ENCODE data around the gene MMP7. TPM values are rescaled to one million over a fixed set of nuclear protein-coding genes. Genes with fewer than 3 reads are reported as not detected.

Gene MMP7, protein sequence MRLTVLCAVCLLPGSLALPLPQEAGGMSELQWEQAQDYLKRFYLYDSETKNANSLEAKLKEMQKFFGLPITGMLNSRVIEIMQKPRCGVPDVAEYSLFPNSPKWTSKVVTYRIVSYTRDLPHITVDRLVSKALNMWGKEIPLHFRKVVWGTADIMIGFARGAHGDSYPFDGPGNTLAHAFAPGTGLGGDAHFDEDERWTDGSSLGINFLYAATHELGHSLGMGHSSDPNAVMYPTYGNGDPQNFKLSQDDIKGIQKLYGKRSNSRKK
- total RNA-seq: 23.7 TPM

- peak; percentile 62 for ATAC-seq
Observed at GRCh38 chr11:102530558-102530957, at the start of gene MMP7. Gene MMP7 (minus strand): TSS chr11:102530747. CDS start chr11:102530700, 47 bp downstream.

GRCh38 chr11:102577723-102578122 lies 47.2 kb upstream of the MMP7 start:
- no peak for ATAC-seq

- ATAC-seq: no peak
Observed at GRCh38 chr11:102577182-102577581, 46.6 kb upstream of the MMP7 start.

GRCh38 chr11:102576350-102576749 lies 45.8 kb upstream of the MMP7 start:
- ATAC-seq: no peak

DNA sequence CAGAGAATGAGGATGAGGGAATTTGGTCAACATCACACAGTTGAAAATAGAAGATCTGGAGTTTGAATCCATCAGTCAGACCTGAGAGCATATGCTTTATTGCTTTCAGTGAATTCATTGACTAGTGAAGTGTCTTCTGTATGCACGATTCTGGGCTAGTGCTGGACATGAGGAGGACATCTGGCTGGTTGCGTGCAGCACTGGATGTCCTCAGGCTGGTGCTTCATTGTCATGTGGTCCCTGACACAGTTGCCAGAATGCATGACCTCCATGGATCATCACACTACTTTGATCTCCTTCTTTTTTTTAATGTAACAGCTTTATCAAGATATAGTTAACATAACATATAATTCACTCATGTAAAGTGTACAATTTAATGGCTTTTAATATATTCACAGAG lies 44.5 kb upstream of the MMP7 start:
- no peak for ATAC-seq

GRCh38 chr11:102573851-102574250 lies 43.3 kb upstream of the MMP7 start:
- ATAC-seq: peak; percentile 97

GRCh38 chr11:102572554-102573220 lies 42.1 kb upstream of the MMP7 start:
- ATAC-seq: no peak

- ATAC-seq: no peak
Observed at GRCh38 chr11:102568851-102569250, 38.3 kb upstream of the MMP7 start.

DNA sequence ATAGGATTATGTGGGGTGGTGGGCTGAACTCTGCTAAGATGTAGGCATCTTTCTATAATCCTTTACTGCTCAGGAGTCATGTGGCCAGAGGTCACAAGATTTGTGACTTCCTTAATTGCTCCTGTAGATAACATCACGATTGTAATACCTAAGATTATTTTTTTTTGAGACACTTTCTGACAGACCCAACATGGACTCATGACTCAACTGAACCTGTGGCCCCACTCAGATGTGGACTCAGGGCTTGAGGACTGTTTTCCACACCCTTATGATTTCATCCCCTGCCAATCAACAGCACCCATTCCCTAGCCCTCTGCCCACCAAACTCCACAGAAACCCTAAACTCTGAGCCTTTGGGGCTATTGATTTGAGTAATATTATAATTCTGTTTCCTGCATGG lies 35.6 kb upstream of the MMP7 start:
- ATAC-seq: no peak

GRCh38 chr11:102564110-102564509 lies 33.6 kb upstream of the MMP7 start:
- ATAC-seq: peak; percentile 95

GRCh38 chr11:102561636-102562035 lies 31.1 kb upstream of the MMP7 start:
- ATAC-seq: no peak

DNA sequence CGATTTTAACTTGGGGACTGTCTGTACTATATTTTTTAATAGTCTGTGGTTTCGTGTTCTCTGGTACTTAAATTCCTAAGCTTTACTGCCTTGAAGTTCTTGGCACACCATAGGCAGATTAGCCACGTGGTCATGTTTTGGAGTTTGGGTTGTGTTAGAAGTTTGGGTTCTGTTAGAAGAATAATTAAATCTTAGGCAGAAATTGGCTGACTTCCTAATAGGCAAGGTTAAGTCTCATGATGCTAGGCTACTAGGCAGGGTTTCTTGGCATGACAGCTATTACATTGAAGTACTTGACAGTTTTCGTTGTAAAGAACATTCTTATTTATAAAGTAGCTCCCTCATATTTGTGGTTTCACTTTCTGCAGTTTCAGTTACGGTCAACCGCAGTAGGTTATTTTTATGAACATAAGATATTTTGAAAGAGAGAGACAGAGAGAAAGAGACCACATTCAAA lies 30.0 kb upstream of the MMP7 start:
- ATAC-seq: peak; percentile 56

- ATAC-seq: no peak
Observed at GRCh38 chr11:102559839-102560238, 29.3 kb upstream of the MMP7 start.

DNA sequence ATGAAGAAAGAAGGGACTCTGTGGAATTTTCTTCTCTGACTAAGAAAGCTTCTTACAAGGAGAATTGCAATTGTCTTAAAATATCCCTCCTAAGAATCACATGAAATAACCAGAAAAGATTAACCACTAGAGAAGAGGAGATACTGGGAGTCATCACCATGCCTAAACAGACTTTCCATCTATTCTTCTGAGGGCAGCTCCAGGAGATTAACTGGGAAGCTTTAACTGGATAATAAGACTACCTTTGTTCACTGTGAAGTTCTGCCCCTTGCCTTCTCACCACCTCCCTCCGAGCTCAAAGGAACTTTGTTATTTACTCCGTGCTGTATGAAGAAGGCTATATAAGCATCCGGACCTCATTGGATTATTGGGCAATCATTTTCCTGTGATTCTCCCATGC lies 24.5 kb upstream of the MMP7 start:
- no peak for ATAC-seq

- ATAC-seq: peak; percentile 93
Observed at GRCh38 chr11:102553835-102554282, 23.3 kb upstream of the MMP7 start.

DNA sequence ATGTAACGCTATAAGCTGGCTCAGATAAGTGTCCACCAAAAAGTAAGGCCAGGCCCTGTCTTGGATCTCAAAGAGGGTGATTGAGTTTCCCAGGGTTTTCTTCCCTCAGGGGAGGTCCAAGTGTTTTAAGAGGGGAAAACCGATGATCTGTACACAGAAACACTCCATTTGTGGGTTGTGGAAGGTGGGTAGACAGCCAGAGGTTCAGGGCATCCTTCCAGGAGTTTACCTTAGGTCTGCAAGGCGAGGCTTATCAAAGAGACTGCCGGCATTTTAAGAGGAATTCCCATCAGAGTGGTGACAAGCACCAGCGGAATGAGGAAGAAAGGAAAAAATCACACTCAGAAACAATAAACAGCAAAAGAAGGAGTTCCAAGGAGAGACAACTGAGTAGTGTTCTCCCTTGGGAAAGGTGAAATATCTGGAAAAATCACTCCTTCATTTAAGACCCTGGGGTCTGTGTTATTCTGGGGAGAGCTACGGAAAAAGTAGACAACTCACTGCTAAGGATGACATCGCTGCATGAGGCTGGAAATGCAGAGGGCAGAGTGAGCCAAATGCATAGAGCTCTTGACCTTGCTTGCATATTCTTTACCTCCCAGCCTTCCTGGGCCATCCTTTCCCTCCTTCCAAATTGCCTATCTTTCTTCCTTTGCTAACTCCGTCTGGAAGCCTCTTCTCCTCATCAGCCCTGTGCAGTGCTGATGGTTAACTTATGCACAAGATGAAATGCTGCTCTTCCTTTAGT lies 22.1 kb upstream of the MMP7 start:
- peak; percentile 18 for ATAC-seq

DNA sequence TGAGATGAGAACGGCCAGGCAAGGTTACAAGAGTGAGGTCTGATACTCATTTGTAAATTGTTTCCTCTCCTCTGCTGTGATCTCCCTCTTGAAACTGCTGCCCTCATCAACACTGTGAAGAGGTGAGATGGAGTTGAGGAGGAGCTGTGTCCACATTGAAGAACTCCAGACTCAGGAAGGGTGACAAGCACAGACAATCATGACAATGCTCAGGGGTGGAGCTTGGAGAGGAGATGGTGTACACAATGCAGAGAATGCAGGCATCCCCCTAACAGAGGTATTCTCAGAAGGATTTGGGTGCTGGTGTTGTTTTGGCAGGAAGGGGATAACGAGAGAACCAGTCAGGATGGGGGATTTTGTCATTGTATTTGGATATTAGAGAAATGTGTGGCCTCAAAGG lies 21.5 kb upstream of the MMP7 start:
- ATAC-seq: no peak

DNA sequence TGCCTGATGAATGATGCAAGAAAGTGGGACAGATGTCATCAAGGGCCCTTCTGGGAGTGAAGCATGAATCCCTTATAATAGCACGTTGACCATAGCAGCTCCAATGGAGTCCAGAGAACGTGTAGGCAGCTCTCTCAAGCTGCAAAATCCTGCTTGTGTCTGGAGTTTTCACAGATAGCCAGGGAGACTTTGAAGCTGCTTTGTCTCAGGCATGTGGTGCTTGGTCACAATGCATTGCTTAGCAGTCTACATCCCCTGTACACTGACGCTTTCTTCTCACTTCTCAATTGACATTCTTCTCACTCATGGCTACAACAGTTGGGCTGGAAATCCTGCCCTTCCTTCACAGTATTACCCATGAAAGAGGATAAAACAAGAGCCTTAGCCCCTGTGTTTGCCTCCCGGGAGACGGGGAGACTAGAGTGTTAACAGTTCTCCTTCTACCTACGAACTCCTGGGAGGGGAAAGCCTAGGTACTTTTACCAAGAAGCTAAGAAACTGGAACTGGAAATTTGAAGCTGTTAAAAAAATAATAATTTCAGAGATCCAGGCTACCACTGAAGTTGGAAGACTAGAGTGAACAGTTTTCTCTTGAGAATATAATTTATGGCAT lies 20.7 kb upstream of the MMP7 start:
- no peak for ATAC-seq

- peak; percentile 39 for ATAC-seq
Observed at GRCh38 chr11:102546923-102547471, 16.4 kb upstream of the MMP7 start.

- ATAC-seq: no peak
Observed at GRCh38 chr11:102546427-102546826, 15.9 kb upstream of the MMP7 start.

DNA sequence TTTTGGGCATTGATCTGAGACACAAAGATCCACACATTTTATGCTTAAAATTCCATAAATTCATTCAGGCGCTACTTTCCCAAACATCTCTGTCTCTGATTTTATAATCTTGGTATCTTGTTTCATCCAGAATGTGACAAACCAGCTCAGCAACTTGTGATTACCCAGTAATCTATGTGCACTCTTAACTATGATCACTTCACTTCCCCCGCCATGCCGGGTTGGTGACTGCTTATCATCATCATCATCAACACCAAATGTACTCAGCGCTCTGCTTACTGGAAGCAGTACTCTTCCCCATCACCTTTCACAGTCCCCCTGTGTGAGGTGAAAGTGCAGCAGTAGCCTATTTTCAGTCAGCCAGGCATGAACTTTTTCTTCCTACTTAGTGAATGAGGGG lies 15.2 kb upstream of the MMP7 start:
- no peak for ATAC-seq

DNA sequence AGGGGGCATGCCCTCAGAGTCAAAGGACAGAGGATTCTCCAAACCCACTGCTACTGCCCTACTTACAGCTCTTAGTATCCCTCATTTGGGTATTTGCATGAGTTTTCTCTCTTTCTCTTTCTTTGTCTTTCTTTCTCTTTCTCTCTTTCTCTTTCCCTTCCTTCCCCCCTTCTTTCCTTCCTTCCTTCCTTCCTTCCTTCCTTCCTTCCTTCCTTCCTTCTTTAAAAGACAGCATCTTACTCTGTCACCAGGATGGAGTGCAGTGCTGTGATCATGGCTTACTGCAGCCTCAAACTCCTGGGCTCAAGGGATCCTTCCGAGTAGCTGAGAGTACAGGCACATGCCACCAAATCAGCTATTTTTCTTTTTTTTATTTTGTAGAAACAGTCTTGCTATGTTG lies 14.0 kb upstream of the MMP7 start:
- ATAC-seq: no peak

GRCh38 chr11:102539567-102539966 lies 9.0 kb upstream of the MMP7 start:
- no peak for ATAC-seq
